Hindlimb muscle (tissue), 1 donor: ENCODE data around the gene GPR176. TPM values are rescaled to one million over a fixed set of nuclear protein-coding genes. Genes with fewer than 3 reads are reported as not detected.

ENCODE experiments used
- DNase-seq: peaks from one replicate; pipeline ENCODE4 v3.0.0-alpha.2; 2013
- polyA plus RNA-seq: library from polyadenylated mRNA; unstranded; fragments of 120-200 nt; gene quantifications from one replicate; pipeline ENCODE4 v1.2.1, GENCODE V29; 2013; ENCODE audit not compliant: insufficient read length

GPR176 gene
- polyA plus RNA-seq, 1 donor = 3.7 TPM

- DNase-seq = no peak
These were observed 138.7 kb downstream of the GPR176 start for GRCh38 chr15:39781147-39781966.

GRCh38 chr15:39778021-39778420 lies 142.0 kb downstream of the GPR176 start:
- DNase-seq = no peak

- no peak for DNase-seq
These were observed 142.6 kb downstream of the GPR176 start for GRCh38 chr15:39777496-39777895.

GRCh38 chr15:39776068-39776467 lies 144.0 kb downstream of the GPR176 start:
- no peak for DNase-seq

- no peak for DNase-seq
These were observed 145.3 kb downstream of the GPR176 start for GRCh38 chr15:39774688-39775267.

GRCh38 chr15:39770748-39771689 lies 149.0 kb downstream of the GPR176 start:
- DNase-seq = peak; percentile 50

GRCh38 chr15:39767921-39768320 lies 152.1 kb downstream of the GPR176 start:
- DNase-seq = no peak

GRCh38 chr15:39761006-39761405 lies 159.1 kb downstream of the GPR176 start:
- DNase-seq = no peak

GRCh38 chr15:39756806-39757522 lies 163.1 kb downstream of the GPR176 start:
- DNase-seq = peak; percentile 72

GRCh38 chr15:39752991-39753390 lies 167.1 kb downstream of the GPR176 start:
- DNase-seq = peak; percentile 62

- peak; percentile 8 for DNase-seq
These were observed 167.8 kb downstream of the GPR176 start for GRCh38 chr15:39752246-39752645.

Other genes with a start within 250 kb of the GPR176 start
- 0.94 TPM for gene FSIP1, start 137.4 kb downstream of the GPR176 start, polyA plus RNA-seq
- 33.9 TPM for gene EIF2AK4, start 13.8 kb upstream of the GPR176 start, polyA plus RNA-seq
- 306 TPM for gene SRP14, start 118.9 kb upstream of the GPR176 start, polyA plus RNA-seq
- 12.5 TPM for gene BMF, start 188.6 kb upstream of the GPR176 start, polyA plus RNA-seq
- 7.8 TPM for gene BUB1B, start 240.8 kb upstream of the GPR176 start, polyA plus RNA-seq